OCI-LY3 (cell line): ENCODE measurements around the gene HMX2.

ENCODE experiments used
- H2AFZ ChIP-seq: fragments of 200-600, 300-600 bp; shearing (Covaris generic); 2 replicates; pipeline ENCODE4 v1.6.0; 2014; ENCODE audit warnings: antibody characterized with exemption, low read depth, low read length
- H3K27ac ChIP-seq: fragments of 200-600, 300-600 bp; sonication (generic); 2 replicates; pipeline ENCODE4 v1.5.1; 2014; ENCODE audit warnings: mild to moderate bottlenecking, low read length, moderate library complexity, mixed read lengths
- H3K27me3 ChIP-seq: fragments of 200-600, 300-600 bp; sonication (generic); 2 replicates; pipeline ENCODE4 v1.6.1; 2014; ENCODE audit warnings: low read depth, low read length, mixed read lengths
- H3K36me3 ChIP-seq: fragments of 200-600, 300-600 bp; sonication (generic); replicated peaks from 2 replicates; pipeline ENCODE3; 2014; ENCODE audit warnings: low read depth, low read length, mixed read lengths
- H3K4me1 ChIP-seq: fragments of 300-600, 200-600 bp; sonication (generic); 2 replicates; pipeline ENCODE4 v1.6.1; 2014; ENCODE audit warnings: low read length, mixed read lengths
- H3K4me2 ChIP-seq: fragments of 200-600, 300-600 bp; sonication (generic); 2 replicates; pipeline ENCODE4 v1.6.1; 2014; ENCODE audit warnings: low read length, mixed read lengths
- H3K4me3 ChIP-seq: fragments of 300-600, 200-600 bp; sonication (generic); 2 replicates; pipeline ENCODE4 v1.5.1; 2014; ENCODE audit warnings: antibody characterized with exemption, mild to moderate bottlenecking, low read length, moderate library complexity
- H3K79me2 ChIP-seq: fragments of 300-600, 200-600 bp; shearing (Covaris generic); 2 replicates; pipeline ENCODE4 v1.6.1; 2014; ENCODE audit warnings: mild to moderate bottlenecking, low read length, mixed read lengths
- H3K9ac ChIP-seq: fragments of 300-600, 200-600 bp; shearing (Covaris generic); 2 replicates; pipeline ENCODE4 v1.6.0; 2014; ENCODE audit warnings: mild to moderate bottlenecking, low read length, moderate library complexity
- H3K9me3 ChIP-seq: fragments of 200-600, 300-600 bp; shearing (Covaris generic); 2 replicates; pipeline ENCODE4 v1.6.1; 2014; ENCODE audit warnings: low read length, mixed read lengths; ENCODE audit not compliant: insufficient read depth
- H4K20me1 ChIP-seq: fragments of 200-600, 300-600 bp; sonication (generic); 2 replicates; pipeline ENCODE4 v1.6.1; 2016; ENCODE audit warnings: low read length, mixed read lengths; ENCODE audit not compliant: insufficient read depth
- EZH2phosphoT487 ChIP-seq: fragments of 200-600 bp; shearing (Covaris generic); IDR thresholded peaks from 2 replicates; pipeline ENCODE4 v1.6.1; 2018; ENCODE audit warnings: antibody characterized with exemption, mixed run types, low read depth
- TF ChIP-seq, protein P1 (sequence below): fragments of 200-600, 300-600 bp; sonication (generic); IDR thresholded peaks from 2 replicates; pipeline ENCODE4 v1.5.1; 2014; ENCODE audit warnings: antibody characterized with exemption, low read length, low read depth

The HMX2 gene

DNA sequence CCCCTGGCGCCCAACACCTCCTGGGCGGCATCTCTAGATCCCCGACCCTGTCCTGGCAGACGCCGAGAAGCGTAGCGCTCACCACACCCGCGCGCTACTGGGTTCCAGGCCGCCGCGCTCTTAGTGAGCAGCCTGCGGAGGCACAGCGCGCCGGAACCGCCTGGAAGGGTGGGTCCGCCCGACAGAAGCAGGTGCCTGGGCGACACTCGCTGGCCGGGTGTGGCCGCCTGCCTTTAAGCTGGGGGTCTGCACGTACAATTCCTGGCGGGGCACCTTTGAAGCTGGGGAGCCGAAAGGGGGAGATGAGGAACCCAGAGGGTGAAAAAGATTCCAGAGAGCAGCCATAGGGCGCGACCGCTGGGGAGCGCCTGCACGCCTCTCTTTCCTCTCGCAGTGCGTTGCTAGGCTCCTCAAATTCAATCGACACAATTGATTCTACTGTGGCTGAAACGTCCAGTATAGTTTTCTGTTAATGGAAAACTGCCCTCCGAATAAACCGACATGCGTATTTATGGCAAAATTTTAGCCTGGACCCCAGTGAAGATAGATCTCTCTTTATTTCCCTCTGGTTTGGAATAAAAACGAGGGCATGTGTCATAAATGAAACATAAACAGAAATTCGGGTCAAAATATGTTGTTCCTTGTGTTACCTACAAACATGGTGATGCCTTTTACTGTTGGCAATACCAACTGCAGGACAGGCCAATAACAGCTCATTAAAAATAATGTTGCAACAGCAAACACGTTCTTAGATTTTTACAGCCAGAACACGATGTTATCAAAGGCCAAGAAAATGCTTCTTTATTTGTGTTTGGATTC, 7.6 kb upstream of the HMX2 start:
- Histone ChIP-seq H3K27ac (no peak overlapping the region), H3K36me3 (no peaks in the 10 kb centered on the region), H3K4me2 (no peak overlapping the region), H3K4me1 (no peaks in the 10 kb centered on the region), H2AFZ (no peak overlapping the region), H3K9me3 (no peaks in the 10 kb centered on the region), H3K79me2 (no peaks in the 10 kb centered on the region), H3K9ac (no peak overlapping the region), H3K4me3 (no peak overlapping the region), H3K27me3 (no peaks in the 10 kb centered on the region), H4K20me1 (no peaks in the 10 kb centered on the region)
- TF ChIP-seq EZH2phosphoT487: no peak
- TF ChIP-seq, protein P1, sequence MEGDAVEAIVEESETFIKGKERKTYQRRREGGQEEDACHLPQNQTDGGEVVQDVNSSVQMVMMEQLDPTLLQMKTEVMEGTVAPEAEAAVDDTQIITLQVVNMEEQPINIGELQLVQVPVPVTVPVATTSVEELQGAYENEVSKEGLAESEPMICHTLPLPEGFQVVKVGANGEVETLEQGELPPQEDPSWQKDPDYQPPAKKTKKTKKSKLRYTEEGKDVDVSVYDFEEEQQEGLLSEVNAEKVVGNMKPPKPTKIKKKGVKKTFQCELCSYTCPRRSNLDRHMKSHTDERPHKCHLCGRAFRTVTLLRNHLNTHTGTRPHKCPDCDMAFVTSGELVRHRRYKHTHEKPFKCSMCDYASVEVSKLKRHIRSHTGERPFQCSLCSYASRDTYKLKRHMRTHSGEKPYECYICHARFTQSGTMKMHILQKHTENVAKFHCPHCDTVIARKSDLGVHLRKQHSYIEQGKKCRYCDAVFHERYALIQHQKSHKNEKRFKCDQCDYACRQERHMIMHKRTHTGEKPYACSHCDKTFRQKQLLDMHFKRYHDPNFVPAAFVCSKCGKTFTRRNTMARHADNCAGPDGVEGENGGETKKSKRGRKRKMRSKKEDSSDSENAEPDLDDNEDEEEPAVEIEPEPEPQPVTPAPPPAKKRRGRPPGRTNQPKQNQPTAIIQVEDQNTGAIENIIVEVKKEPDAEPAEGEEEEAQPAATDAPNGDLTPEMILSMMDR: no peak

- no peaks in the 10 kb centered on the region for H4K20me1 ChIP-seq
- H3K27ac ChIP-seq: no peak overlapping the region
- TF ChIP-seq EZH2phosphoT487: no peak
- TF ChIP-seq, protein P1: no peak
- H3K36me3 ChIP-seq: no peaks in the 10 kb centered on the region
- no peak overlapping the region for H2AFZ ChIP-seq
- no peaks in the 10 kb centered on the region for H3K9me3 ChIP-seq
- no peaks in the 10 kb centered on the region for H3K27me3 ChIP-seq
- H3K4me1 ChIP-seq: no peaks in the 10 kb centered on the region
- no peaks in the 10 kb centered on the region for H3K79me2 ChIP-seq
- no peak overlapping the region for H3K4me3 ChIP-seq
- no peak overlapping the region for H3K9ac ChIP-seq
- H3K4me2 ChIP-seq: no peak overlapping the region
Observed at GRCh38 chr10:123140983-123141390, 6.9 kb upstream of the HMX2 start.

DNA sequence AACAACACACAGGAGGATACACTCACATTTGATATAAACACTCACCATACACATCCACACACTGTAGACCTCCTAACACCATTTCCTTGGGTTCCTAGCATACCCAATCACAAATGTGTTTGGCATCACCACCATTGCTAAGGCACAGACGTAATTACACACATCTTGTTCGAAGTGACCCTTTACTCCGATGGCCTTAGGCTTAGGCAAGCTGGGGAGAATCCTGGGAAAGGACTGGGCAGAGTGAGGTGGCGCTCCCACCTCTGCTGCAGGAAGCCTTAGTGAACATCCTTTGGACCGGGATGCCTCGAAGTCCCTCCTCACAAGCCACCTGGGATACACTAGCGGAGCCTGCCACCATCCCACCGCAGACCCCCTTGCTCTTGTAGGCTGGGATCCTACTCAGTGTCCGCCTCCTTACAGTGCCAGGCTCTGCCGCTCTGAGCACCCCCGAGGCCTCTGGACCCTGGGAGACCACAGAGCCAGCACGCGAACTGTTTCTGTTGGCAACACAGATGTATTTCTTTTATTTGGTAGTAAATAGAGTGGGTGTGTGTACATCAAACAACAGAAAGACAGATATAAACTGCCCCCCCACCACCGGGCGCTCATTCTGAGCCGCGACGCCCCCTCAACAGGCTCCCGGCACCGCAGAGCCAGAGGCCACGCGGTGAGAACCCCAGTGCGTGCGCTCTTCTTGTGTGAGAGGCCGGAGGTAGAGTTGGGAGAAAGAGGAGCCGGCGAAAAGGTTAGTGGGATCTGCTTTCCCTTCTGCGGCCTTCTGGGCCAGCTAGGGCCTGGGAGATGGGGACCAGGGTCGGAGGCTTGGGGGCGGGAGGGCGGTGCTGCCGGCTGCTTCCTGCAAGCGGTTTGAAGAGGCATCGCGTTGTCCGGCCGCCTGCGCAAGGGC, 5.9 kb upstream of the HMX2 start:
- Histone ChIP-seq H2AFZ (no peak overlapping the region), H3K79me2 (no peaks in the 10 kb centered on the region), H3K27me3 (no peaks in the 10 kb centered on the region), H3K9ac (no peak overlapping the region), H3K36me3 (no peaks in the 10 kb centered on the region), H3K27ac (no peak overlapping the region), H3K4me3 (no peak overlapping the region), H3K4me1 (no peaks in the 10 kb centered on the region), H3K4me2 (no peak overlapping the region), H4K20me1 (no peaks in the 10 kb centered on the region), H3K9me3 (no peaks in the 10 kb centered on the region)
- TF ChIP-seq, protein P1: no peak
- TF ChIP-seq EZH2phosphoT487: no peak

GRCh38 chr10:123142701-123143161, 5.2 kb upstream of the HMX2 start:
- H3K4me2 ChIP-seq: no peak overlapping the region
- no peak overlapping the region for H2AFZ ChIP-seq
- no peak overlapping the region for H3K9ac ChIP-seq
- H3K27me3 ChIP-seq: no peaks in the 10 kb centered on the region
- H3K4me3 ChIP-seq: no peak overlapping the region
- no peaks in the 10 kb centered on the region for H4K20me1 ChIP-seq
- no peak overlapping the region for H3K27ac ChIP-seq
- H3K79me2 ChIP-seq: no peaks in the 10 kb centered on the region
- H3K36me3 ChIP-seq: no peaks in the 10 kb centered on the region
- no peaks in the 10 kb centered on the region for H3K9me3 ChIP-seq
- TF ChIP-seq EZH2phosphoT487: no peak
- TF ChIP-seq, protein P1: no peak
- no peaks in the 10 kb centered on the region for H3K4me1 ChIP-seq
